C4-2B (cell line): ENCODE data around the gene RNU1-3.
"Not testable (repeated sequence)": the region's sequence is repeated elsewhere in the genome, so short reads cannot be mapped to it uniquely, and the experiment has no call there.

Source experiments
- ZFX ChIP-seq: fragments of 450-650 bp; IDR thresholded peaks from 2 replicates; pipeline ENCODE4 v1.6.1; 2017
- TF ChIP-seq, protein P1 (sequence below): fragments of 450-650 bp; conservative IDR thresholded peaks from 2 replicates; pipeline ENCODE4 v1.5.1; 2017; ENCODE audit warnings: mild to moderate bottlenecking

DNA sequence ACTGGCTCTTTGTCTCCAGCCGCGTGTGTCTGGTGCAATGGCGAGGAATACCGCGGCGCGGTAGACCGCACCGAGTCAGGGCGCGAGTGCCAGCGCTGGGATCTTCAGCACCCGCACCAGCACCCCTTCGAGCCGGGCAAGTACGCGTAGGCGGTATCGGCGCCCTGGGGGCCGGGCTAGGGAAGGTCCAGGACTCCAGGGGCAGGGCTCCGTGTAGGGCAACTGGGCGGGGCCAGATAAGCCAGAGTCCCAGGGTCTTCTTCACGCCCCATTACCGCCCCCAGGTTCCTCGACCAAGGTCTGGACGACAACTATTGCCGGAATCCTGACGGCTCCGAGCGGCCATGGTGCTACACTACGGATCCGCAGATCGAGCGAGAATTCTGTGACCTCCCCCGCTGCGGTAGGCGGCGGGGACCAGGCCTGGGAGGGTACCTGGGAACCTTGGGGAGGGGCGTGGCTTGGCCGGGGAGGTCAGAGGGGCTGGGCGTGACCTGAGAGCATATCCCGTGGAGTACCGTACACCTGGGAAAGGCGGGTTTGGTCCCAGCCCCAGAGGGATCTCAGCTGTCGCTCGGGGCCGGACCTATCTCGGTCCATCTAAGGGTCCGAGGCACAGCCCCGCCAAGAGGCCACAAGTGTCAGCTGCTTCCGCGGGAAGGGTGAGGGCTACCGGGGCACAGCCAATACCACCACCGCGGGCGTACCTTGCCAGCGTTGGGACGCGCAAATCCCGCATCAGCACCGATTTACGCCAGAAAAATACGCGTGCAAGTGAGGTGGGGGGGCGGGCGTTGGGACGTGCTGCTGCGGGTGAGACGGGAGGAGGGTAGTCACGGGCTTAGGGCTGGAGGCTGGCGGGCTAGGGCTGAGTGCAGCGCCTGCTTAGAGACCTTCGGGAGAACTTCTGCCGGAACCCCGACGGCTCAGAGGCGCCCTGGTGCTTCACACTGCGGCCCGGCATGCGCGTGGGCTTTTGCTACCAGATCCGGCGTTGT is 19.3 kb downstream of the RNU1-3 start:
- TF ChIP-seq, protein P1, sequence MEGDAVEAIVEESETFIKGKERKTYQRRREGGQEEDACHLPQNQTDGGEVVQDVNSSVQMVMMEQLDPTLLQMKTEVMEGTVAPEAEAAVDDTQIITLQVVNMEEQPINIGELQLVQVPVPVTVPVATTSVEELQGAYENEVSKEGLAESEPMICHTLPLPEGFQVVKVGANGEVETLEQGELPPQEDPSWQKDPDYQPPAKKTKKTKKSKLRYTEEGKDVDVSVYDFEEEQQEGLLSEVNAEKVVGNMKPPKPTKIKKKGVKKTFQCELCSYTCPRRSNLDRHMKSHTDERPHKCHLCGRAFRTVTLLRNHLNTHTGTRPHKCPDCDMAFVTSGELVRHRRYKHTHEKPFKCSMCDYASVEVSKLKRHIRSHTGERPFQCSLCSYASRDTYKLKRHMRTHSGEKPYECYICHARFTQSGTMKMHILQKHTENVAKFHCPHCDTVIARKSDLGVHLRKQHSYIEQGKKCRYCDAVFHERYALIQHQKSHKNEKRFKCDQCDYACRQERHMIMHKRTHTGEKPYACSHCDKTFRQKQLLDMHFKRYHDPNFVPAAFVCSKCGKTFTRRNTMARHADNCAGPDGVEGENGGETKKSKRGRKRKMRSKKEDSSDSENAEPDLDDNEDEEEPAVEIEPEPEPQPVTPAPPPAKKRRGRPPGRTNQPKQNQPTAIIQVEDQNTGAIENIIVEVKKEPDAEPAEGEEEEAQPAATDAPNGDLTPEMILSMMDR: not testable (repeated sequence)
- not testable (repeated sequence) for TF ChIP-seq ZFX
